GM13977 (cell line): Measurements from ENCODE around the gene NPDC1.

Experiments
- DNase-seq: peaks from one replicate; pipeline ENCODE4 v3.0.0; 2012; ENCODE audit warnings: low spot score
- in situ Hi-C: fragments of 300-500 bp; cut with MboI; formaldehyde crosslinking; loops from one replicate; pipeline ENCODE4 v1.12.0; 2022; ENCODE audit warnings: low sequenced_read_pairs, low pct_unique_long_range_greater_than_20kb, mixed read lengths, inconsistent platforms; ENCODE audit not compliant: unreplicated experiment
- TF ChIP-seq, protein P1 (sequence below): IDR thresholded peaks from 2 replicates; pipeline ENCODE4 v1.5.1; 2012; ENCODE audit warnings: mild to moderate bottlenecking, control low read depth; ENCODE audit not compliant: insufficient read depth; ENCODE audit errors: extremely low read depth, missing control alignments

Gene NPDC1

GRCh38 chr9:137019891-137020683 is 25.9 kb downstream of the NPDC1 start:
- in situ Hi-C loops = no loop called here
- DNase-seq = no peak
- TF ChIP-seq, protein P1, sequence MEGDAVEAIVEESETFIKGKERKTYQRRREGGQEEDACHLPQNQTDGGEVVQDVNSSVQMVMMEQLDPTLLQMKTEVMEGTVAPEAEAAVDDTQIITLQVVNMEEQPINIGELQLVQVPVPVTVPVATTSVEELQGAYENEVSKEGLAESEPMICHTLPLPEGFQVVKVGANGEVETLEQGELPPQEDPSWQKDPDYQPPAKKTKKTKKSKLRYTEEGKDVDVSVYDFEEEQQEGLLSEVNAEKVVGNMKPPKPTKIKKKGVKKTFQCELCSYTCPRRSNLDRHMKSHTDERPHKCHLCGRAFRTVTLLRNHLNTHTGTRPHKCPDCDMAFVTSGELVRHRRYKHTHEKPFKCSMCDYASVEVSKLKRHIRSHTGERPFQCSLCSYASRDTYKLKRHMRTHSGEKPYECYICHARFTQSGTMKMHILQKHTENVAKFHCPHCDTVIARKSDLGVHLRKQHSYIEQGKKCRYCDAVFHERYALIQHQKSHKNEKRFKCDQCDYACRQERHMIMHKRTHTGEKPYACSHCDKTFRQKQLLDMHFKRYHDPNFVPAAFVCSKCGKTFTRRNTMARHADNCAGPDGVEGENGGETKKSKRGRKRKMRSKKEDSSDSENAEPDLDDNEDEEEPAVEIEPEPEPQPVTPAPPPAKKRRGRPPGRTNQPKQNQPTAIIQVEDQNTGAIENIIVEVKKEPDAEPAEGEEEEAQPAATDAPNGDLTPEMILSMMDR = no peak

DNA sequence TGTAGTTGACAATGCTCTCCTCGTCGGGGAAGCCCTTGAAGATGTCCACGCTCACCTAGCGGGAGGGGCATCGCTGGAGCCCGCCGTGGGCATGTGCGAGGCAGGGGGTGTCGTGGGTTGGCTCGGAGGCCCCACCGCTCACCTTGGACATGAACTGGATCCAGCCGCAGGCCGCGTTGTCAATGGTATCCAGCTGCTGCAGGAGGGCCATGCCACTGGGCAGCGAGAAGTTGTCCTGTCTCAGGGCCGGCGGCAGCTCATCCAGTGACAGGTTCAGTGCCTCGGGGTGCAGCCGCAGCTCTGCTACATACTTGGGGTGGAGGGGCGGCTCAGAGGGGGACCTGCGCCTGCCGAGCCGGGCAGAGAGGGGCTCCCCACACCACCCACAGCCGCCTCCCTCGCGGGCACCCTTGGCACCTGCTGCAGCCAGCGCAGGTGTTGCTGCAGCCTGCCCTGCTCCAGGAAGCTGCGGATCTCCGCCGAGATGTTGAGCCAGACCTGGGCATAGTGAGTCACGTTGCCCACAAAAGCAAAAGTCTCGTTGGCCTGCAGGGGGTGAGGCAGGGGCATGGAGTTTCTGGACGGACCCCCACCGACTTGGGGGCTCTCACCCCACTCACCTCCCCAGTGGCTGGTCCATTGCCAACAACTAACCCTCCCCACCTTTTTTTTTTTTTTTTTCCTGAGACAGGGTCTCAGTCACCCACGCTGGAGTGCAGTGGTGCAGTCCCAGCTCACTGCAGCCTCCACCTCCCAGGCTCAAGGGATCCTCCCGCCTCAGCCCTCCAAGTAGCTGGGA is 27.0 kb downstream of the NPDC1 start:
- DNase-seq = no peak
- in situ Hi-C loops = no loop called here
- TF ChIP-seq, protein P1 = no peak

DNA sequence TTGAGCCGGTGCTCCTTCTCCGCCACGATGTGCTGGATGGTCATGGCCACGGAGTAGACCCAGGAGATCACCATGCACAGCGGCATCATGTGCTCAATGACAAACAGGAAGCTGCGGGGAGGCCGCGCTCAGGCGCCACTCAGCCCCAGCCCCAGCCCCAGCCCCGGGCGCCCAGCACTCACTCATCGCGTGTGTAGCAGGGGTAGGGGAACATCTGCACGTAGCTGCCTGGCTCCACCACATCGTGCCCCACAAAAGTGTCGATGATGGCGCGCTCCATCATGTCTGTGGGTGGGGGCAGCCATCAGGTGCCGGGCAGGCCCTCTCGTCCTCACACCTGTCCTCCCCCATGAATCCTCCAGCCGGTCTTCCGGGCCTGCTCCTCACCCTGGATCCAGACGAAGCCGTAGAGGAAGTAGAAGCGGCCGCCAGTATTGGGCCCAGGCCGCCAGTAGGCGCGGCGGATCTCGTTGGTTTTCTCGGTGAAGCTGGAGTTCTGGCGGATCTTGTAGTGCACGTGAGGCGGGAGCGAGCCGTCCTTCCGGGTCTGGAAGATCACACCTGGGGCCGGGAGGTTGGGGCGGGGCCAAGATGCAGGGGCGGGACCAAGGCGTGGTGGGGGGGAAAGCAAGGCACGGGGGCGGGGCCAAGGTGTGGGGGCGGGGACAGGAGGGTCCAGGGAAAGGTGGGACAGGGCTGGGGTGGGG is 28.0 kb downstream of the NPDC1 start:
- in situ Hi-C loops = no loop called here
- TF ChIP-seq, protein P1 = no peak
- no peak for DNase-seq

- no peak for DNase-seq
- TF ChIP-seq, protein P1 = no peak
- in situ Hi-C loops = no loop called here
Measured at GRCh38 chr9:137017071-137017470, 28.9 kb downstream of the NPDC1 start.

DNA sequence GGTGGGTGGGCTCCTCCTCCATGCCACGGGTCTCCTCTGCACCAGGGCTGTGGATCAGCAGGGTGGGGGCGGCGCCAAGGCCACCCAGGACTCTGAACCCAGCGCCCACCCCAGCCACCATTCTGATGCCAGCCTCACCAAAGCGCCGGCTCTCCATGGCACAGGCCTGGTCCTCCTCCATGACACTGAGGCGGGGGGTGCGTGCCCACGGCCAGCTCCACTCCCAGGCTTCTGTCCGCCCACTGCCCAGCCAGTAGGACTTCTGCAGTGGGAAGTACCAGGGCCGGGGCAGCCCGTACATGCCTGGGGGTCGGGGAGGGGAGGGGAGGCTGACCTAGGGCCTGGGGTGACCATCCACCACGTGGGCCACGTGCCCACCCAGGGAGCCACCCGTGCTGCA is 29.5 kb downstream of the NPDC1 start:
- TF ChIP-seq, protein P1 = no peak
- no peak for DNase-seq
- in situ Hi-C loops = no loop called here

- TF ChIP-seq, protein P1 = no peak
- in situ Hi-C loops = no loop called here
- no peak for DNase-seq
Measured at GRCh38 chr9:137015976-137016375, 30.0 kb downstream of the NPDC1 start.
